HepG2 (cell line): ENCODE data around the gene PSEN1. TPM values are rescaled to one million over a fixed set of nuclear protein-coding genes. Genes with fewer than 3 reads are reported as not detected.

Experiments
- ATAC-seq: fragments of 200-7000 bp; cut with Tn5 transposase; 3 replicates; pipeline ENCODE4 v1.9.1; 2020; ENCODE audit warnings: mild to moderate bottlenecking, moderate library complexity
- BruUV-seq: library from RNA; stranded (reverse); fragments of 400-500 nt; replicated peaks from 2 replicates; lab custom pipeline; 2021; lab: Mats Ljungman, UMichigan
- CTCF ChIA-PET: fragments of 300-600 bp; formaldehyde crosslinking; extraction: SDS; loops from one replicate; lab custom pipeline; 2021; ENCODE audit warnings: low total read pairs, inconsistent platforms, low intra/inter-chr PET ratio; lab: Yijun Ruan, JAX
- POLR2A ChIA-PET: fragments of 350-600 bp; sonication (Branson Sonifier 250); formaldehyde crosslinking; loops from one replicate; lab custom pipeline; 2020; ENCODE audit warnings: antibody characterized with exemption, inconsistent platforms; lab: Yijun Ruan, JAX
- DNase-seq: peaks from one replicate; pipeline ENCODE4 v3.0.0-alpha.2; 2015; ENCODE audit warnings: low spot score
- FAIRE-seq: peaks from 3 replicates; lab custom pipeline; 2011; peaks lifted over from hg19 to GRCh38; lab: Jason Lieb, UNC
- H2AFZ ChIP-seq: one replicate; pipeline ENCODE4 v1.6.1; 2011; ENCODE audit warnings: low read length, inconsistent platforms
- H3K27ac ChIP-seq: fragments of 300-600 bp; 3 replicates; pipeline ENCODE4 v1.8.0; 2011; ENCODE audit warnings: mixed run types, mild to moderate bottlenecking, mixed read lengths, low read length, inconsistent platforms; ENCODE audit not compliant: insufficient read depth; ENCODE audit errors: extremely low read length
- H3K27me3 ChIP-seq, 2 experiments: fragments of 200-600 bp in 1 of 2; 2 replicates in 1 of 2; 3 replicates in 1 of 2; pipeline versions ENCODE4 v1.6.0 to v1.8.0; 2011; ENCODE audit warnings: low read length in 2 of 2, mild to moderate bottlenecking in 2 of 2, moderate library complexity in 2 of 2, inconsistent platforms in 1 of 2; ENCODE audit not compliant: insufficient read depth in 2 of 2, control insufficient read depth in 1 of 2
- H3K36me3 ChIP-seq, 2 experiments: fragments of 200-600 bp in 1 of 2; replicated peaks in 1 of 2; 2 replicates in 1 of 2; 3 replicates in 1 of 2; pipeline versions ENCODE4 v1.5.1 to v1.8.0; 2011; ENCODE audit warnings: low read length in 2 of 2, inconsistent platforms in 1 of 2; ENCODE audit not compliant: insufficient read depth in 2 of 2, control insufficient read depth in 1 of 2
- H3K4me1 ChIP-seq: 2 replicates; pipeline ENCODE4 v1.5.1; 2012; ENCODE audit warnings: low read length, inconsistent platforms; ENCODE audit not compliant: insufficient read depth
- H3K4me2 ChIP-seq: 2 replicates; pipeline ENCODE4 v1.6.0; 2011; ENCODE audit warnings: low read depth, low read length, inconsistent platforms
- H3K4me3 ChIP-seq, 3 experiments: fragments of 200-600 bp in 1 of 3; sonication (generic), shearing (Covaris generic) in 1 of 3; replicated peaks in 1 of 3; 2 replicates each; pipeline ENCODE4 v1.5.1; 2011 to 2016; ENCODE audit warnings: low read length in 3 of 3, inconsistent platforms in 2 of 3, low read depth in 2 of 3, mild to moderate bottlenecking in 2 of 3, control low read depth in 1 of 3, mixed read lengths in 1 of 3; ENCODE audit not compliant: insufficient read depth in 1 of 3
- H3K79me2 ChIP-seq: one replicate; pipeline ENCODE4 v1.6.1; 2011; ENCODE audit warnings: low read length, inconsistent platforms; ENCODE audit not compliant: insufficient read depth
- H3K9ac ChIP-seq: 2 replicates; pipeline ENCODE4 v1.6.0; 2011; ENCODE audit warnings: mild to moderate bottlenecking, low read depth, low read length, inconsistent platforms; ENCODE audit not compliant: insufficient read depth
- H3K9me3 ChIP-seq: 2 replicates; pipeline ENCODE4 v1.5.1; 2012; ENCODE audit warnings: mild to moderate bottlenecking, low read length
- H4K20me1 ChIP-seq: 2 replicates; pipeline ENCODE4 v1.6.0; 2011; ENCODE audit warnings: inconsistent platforms, mild to moderate bottlenecking, low read length, moderate library complexity; ENCODE audit not compliant: insufficient read depth
- CCDC6 ChIP-seq: sonication (generic); formaldehyde crosslinking; IDR thresholded peaks from 2 replicates; pipeline ENCODE4 v1.8.1; 2022; ENCODE audit warnings: mild to moderate bottlenecking, missing genetic modification reagents, moderate library complexity
- ELF3 ChIP-seq: IDR thresholded peaks from 2 replicates; pipeline ENCODE4 v1.6.1; 2016; ENCODE audit warnings: missing genetic modification reagents, missing compliant biosample characterization
- FOSL2 ChIP-seq: sonication (generic); formaldehyde crosslinking; IDR thresholded peaks from 2 replicates; pipeline ENCODE4 v1.4.0; 2020; ENCODE audit warnings: missing genetic modification reagents
- MIXL1 ChIP-seq: IDR thresholded peaks from 2 replicates; pipeline ENCODE4 v1.6.1; 2016
- MXD4 ChIP-seq: IDR thresholded peaks from 2 replicates; pipeline ENCODE4 v1.6.1; 2016; ENCODE audit warnings: mild to moderate bottlenecking, missing biosample characterization, missing genetic modification reagents
- TBL1XR1 ChIP-seq: fragments of 150-350 bp; IDR thresholded peaks from 2 replicates; pipeline ENCODE4 v1.6.1; 2014; ENCODE audit warnings: borderline replicate concordance, low read length; ENCODE audit not compliant: partially characterized antibody
- ZNF460 ChIP-seq: sonication (generic); formaldehyde crosslinking; IDR thresholded peaks from 2 replicates; pipeline ENCODE4 v1.5.1; 2020; ENCODE audit warnings: missing genetic modification reagents, mild to moderate bottlenecking, borderline replicate concordance
- ZNF749 ChIP-seq: sonication (generic); formaldehyde crosslinking; IDR thresholded peaks from 2 replicates; pipeline ENCODE4 v1.8.0; 2022; ENCODE audit warnings: mild to moderate bottlenecking, missing genetic modification reagents, moderate library complexity, borderline replicate concordance
- WGBS: methylation state at CpG from one replicate; pipeline ENCODE4 v1.1.6; 2017; ENCODE audit warnings: low lambda C conversion rate; 5-methylcytosine and 5-hydroxymethylcytosine counted together
- in situ Hi-C: cut with HindIII; loops from 2 replicates; pipeline ENCODE4 v1.10.0; 2017; ENCODE audit warnings: low pct_unique_long_range_greater_than_20kb; ENCODE audit not compliant: extremely low pct_ligation_motif_present
- intact Hi-C: fragments of 100-400 bp; cut with micrococcal nuclease; formaldehyde crosslinking; loops from one replicate; pipeline ENCODE4 v1.10.0; 2022; ENCODE audit not compliant: unreplicated experiment
- polyA plus RNA-seq, 8 experiments: library from polyadenylated mRNA; depleted of rRNA in 3 of 8; stranded (reverse) in 7 of 8; unstranded in 1 of 8; fragments of >200 nt; fragmentation: Illumina TruSeq in 4 of 8; extraction: Trizol in 4 of 8; gene quantifications; 2 replicates each; pipeline versions ENCODE4 v1.2.1 to v1.2.3, GENCODE V29; 2011 to 2016; ENCODE audit warnings: low read depth in 4 of 8, missing spikeins in 1 of 8, mixed read lengths in 1 of 8; ENCODE audit not compliant: insufficient read depth in 1 of 8
- total RNA-seq, 5 experiments: library from RNA; depleted of rRNA; stranded (reverse); fragments of >200 nt; fragmentation: Illumina TruSeq; extraction: Trizol; gene quantifications; 2 replicates each; pipeline ENCODE4 v1.2.3, GENCODE V29; 2016; ENCODE audit warnings: low read depth in 1 of 5
- TF ChIP-seq, protein P1 (sequence below): sonication (generic); formaldehyde crosslinking; IDR thresholded peaks from 2 replicates; pipeline ENCODE4 v1.5.1; 2020; ENCODE audit warnings: mild to moderate bottlenecking, missing genetic modification reagents, moderate library complexity
- TF ChIP-seq, protein P2 (sequence below): sonication (generic); formaldehyde crosslinking; IDR thresholded peaks from 2 replicates; pipeline ENCODE4 v1.4.0; 2020; ENCODE audit warnings: mild to moderate bottlenecking, missing genetic modification reagents

The PSEN1 gene
- total and polyA plus RNA-seq, 2 of the 13 experiments (the other 11 are each of a cell fraction or from before 2014, with no cell fraction given), result 12.5 to 26.6 TPM

- TF ChIP-seq ZNF460 (CRISPR knock-in tag) (no peak), ELF3 (CRISPR knock-in tag) (no peak), MIXL1 (no peak)
Observed at GRCh38 chr14:73264080-73264884, 128.0 kb downstream of the PSEN1 start (continued).

DNA sequence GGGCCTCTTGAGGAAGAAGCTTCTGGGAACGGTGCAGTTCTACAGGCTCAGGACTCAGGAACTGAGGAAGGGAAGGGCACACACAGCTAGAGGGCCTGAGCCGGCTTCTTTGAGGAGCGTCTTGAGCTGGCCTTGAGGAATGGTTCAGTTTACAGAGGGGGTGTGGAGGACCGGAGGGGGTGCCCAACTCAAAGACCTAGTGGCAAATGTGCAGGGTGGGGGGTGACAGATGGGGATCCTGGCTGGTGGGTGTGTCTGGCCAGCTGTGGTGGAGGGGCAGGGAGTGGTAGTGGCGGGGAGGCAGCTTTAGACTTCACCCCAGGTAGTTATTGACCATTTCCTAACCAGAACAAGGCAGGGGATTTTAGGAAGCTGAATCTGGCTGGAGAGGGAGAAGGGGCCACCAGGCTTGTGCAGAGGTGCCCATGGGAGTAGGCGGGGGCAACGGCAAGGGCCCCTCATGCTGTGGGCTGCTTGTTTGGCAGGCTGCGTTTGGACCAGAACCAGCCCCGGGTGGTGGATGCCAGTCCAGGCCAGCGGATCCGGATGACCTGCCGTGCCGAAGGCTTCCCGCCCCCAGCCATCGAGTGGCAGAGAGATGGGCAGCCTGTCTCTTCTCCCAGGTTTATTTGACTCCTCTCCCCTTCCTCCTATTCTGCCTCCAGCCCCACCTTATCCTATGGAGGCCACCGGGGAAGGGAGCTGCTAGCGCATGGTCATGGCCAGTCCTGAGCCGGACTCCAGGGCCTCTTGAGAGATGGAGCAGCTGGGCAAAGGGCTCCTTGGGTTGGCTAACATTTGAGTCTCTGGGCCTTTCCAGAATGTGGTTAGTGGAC, 128.8 kb downstream of the PSEN1 start:
- POLR2A ChIA-PET, result interaction anchor here (1.5 kb wide), 1 partner anchor 194 kb away, joined by 4 read pairs; the partner anchor contains the start of gene NUMB
- in situ Hi-C loops (loop anchor here (5.0 kb wide), 1 partner anchor 33 kb away; no protein-coding TSS in a partner anchor), intact Hi-C loops (no loop called here)
- peak overlapping the region in 1 of 3 experiments; percentile 46; a peak in 1 of 6 replicates for H3K4me3 ChIP-seq
- FAIRE-seq (no peak), ATAC-seq (no peak), DNase-seq (no peak)
- no peaks in the 10 kb centered on the region for H3K79me2 ChIP-seq
- H3K27ac ChIP-seq, result no peak overlapping the region
- H3K36me3 ChIP-seq, result no peaks in the 10 kb centered on the region
- WGBS, result 61% methylated on average over 17 of the region's 18 CpGs
- BruUV-seq, result no TSS peak
- H3K27me3 ChIP-seq, result peaks cover 2 to 30% of the 10 kb centered on the region in 2 experiments; a peak in 3 of 5 replicates
- CTCF ChIA-PET, result no interaction called here
- H3K9ac ChIP-seq, result no peak overlapping the region
- H4K20me1 ChIP-seq, result no peaks in the 10 kb centered on the region
- peak overlapping the region; percentile 64 for H3K4me2 ChIP-seq
- H3K9me3 ChIP-seq, result no peaks in the 10 kb centered on the region
- no peak for TF ChIP-seq FOSL2 (CRISPR knock-in tag)
- TF ChIP-seq, protein P1, sequence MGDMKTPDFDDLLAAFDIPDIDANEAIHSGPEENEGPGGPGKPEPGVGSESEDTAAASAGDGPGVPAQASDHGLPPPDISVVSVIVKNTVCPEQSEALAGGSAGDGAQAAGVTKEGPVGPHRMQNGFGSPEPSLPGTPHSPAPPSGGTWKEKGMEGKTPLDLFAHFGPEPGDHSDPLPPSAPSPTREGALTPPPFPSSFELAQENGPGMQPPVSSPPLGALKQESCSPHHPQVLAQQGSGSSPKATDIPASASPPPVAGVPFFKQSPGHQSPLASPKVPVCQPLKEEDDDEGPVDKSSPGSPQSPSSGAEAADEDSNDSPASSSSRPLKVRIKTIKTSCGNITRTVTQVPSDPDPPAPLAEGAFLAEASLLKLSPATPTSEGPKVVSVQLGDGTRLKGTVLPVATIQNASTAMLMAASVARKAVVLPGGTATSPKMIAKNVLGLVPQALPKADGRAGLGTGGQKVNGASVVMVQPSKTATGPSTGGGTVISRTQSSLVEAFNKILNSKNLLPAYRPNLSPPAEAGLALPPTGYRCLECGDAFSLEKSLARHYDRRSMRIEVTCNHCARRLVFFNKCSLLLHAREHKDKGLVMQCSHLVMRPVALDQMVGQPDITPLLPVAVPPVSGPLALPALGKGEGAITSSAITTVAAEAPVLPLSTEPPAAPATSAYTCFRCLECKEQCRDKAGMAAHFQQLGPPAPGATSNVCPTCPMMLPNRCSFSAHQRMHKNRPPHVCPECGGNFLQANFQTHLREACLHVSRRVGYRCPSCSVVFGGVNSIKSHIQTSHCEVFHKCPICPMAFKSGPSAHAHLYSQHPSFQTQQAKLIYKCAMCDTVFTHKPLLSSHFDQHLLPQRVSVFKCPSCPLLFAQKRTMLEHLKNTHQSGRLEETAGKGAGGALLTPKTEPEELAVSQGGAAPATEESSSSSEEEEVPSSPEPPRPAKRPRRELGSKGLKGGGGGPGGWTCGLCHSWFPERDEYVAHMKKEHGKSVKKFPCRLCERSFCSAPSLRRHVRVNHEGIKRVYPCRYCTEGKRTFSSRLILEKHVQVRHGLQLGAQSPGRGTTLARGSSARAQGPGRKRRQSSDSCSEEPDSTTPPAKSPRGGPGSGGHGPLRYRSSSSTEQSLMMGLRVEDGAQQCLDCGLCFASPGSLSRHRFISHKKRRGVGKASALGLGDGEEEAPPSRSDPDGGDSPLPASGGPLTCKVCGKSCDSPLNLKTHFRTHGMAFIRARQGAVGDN (CRISPR knock-in tag), result peak; percentile 8; the same call in 1 of the 2 replicates
- TF ChIP-seq, protein P2, sequence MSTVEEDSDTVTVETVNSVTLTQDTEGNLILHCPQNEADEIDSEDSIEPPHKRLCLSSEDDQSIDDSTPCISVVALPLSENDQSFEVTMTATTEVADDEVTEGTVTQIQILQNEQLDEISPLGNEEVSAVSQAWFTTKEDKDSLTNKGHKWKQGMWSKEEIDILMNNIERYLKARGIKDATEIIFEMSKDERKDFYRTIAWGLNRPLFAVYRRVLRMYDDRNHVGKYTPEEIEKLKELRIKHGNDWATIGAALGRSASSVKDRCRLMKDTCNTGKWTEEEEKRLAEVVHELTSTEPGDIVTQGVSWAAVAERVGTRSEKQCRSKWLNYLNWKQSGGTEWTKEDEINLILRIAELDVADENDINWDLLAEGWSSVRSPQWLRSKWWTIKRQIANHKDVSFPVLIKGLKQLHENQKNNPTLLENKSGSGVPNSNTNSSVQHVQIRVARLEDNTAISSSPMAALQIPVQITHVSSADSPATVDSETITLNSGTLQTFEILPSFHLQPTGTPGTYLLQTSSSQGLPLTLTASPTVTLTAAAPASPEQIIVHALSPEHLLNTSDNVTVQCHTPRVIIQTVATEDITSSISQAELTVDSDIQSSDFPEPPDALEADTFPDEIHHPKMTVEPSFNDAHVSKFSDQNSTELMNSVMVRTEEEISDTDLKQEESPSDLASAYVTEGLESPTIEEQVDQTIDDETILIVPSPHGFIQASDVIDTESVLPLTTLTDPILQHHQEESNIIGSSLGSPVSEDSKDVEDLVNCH (CRISPR knock-in tag), result no peak
- no peak for TF ChIP-seq CCDC6 (CRISPR knock-in tag)
- TF ChIP-seq MXD4 (CRISPR knock-in tag), result no peak
- no peak for TF ChIP-seq TBL1XR1
- TF ChIP-seq ZNF749 (CRISPR knock-in tag), result no peak
- peaks cover 44% of the 10 kb centered on the region for H3K4me1 ChIP-seq
- no peak overlapping the region for H2AFZ ChIP-seq
